ENCODE measurements around the gene POLR2E. TPM values are rescaled to one million over a fixed set of nuclear protein-coding genes. Genes with fewer than 3 reads are reported as not detected.
"Not testable (repeated sequence)": the region's sequence is repeated elsewhere in the genome, so short reads cannot be mapped to it uniquely, and the experiment has no call there.

The POLR2E gene
- 326 and 355 TPM in 2 replicates for total RNA-seq (2014; rRNA removed; shearing (Covaris generic))

DNA sequence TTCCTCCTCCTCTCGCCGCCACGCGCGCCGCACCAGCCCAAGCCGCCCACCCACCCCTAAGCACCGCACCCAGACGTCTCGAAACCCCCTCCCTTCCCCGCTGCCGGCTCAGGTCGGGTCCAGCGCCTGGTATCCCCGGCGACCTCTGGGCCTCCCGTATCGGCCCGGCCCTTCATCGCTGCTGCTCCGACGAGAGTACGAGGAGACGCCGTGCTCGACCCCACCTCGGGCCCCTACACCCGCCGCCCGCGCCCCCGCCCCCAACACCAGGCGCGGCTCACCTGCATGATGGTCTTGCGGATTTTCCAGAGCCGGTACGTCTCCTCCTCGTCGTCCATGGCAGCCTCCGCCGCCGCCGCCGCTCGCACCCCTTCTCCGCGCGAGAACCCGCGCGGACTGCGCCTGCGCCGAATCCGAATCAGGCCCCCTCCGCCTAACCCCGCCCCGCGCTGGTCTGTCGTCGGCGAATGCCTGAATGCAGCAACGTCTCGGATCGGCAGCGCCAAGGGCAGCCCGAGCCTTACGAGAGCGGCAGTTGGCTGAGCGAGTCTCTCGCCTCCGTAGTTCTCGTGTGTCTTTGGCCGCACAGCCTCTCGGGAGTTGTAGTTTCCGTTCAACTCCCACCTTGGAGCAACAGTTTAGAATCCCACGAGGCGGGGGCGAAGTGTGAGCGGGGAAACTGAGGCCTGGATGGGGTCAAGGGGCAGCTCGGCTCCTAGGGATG is at the start of gene POLR2E:
Gene POLR2E, minus strand, starts transcription at position 398 of the 724 bp plus-strand sequence. Its CDS starts 60 bp downstream, at position 338.
- in situ Hi-C loops (cut with HindIII; ENCODE audit: low sequenced_read_pairs) = no loop called here
- peak; percentile 99 for DNase-seq (ENCODE audit: low spot score)

DNA sequence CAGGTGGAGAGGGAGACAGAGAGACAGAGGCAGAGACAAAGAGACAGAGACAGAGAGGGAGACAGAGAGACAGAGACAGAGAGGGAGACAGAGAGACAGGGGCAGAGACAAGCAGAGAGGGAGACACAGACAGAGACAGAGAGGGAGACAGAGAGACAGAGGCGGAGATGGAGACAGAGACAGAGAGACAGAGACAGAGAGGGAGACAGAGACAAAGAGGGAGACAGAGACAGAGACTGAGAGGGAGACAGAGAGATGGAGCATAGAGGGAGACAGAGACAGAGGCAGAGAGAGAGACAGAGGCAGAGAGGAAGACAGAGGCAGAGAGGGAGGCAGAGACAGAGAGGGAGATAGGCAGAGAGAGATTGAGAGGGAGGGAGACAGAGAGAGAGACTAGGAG is 49.6 kb upstream of the POLR2E start:
- DNase-seq (ENCODE audit: low spot score) = no peak
- in situ Hi-C loops (cut with HindIII; ENCODE audit: low sequenced_read_pairs) = no loop called here

DNA sequence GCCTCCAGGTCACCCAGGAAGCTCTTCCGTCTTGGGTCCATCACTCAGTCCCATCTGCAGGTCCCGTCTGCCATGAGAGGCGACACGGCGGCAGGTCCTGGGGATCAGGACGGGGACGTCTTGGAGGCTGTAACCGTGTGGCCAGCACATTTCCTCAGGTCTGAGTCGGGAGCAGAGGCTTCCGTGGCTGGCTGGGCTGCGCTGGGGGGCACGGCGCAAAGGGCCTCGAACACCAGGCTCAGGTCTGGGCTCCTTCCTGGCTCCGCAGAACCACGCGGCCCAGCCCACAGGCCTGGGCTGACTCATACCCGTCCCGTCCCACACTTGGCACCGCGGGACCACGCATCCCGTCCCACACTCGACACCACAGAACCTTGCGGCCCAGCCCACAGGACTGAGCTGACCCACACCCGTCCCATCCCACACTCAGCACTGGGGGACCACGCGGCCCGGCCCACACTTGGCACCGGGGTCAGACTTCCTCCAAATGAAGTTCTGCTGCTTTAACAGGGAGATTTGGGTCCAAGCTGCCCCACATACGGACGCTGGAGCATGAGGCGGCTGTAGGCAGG is 48.7 kb upstream of the POLR2E start:
- in situ Hi-C loops (cut with HindIII; ENCODE audit: low sequenced_read_pairs) = no loop called here
- no peak for DNase-seq (ENCODE audit: low spot score)

DNA sequence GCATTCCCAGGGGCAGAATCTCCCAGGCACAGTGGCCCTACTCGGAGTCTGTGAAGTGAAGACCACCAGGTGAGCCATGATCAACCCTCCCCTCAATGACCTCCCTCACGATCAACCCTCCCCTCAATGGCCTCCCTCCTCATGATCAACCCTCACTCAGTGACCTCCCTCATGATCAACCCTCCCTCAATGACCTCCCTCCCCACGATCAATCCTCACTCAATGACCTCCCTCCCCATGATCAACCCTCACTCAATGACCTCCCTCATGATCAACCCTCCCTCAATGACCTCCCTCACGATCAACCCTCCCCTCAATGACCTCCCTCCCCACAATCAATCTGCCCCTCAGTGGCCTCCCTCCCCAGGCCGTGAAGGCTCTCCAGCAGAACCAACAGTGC is 46.8 kb upstream of the POLR2E start:
- DNase-seq (ENCODE audit: low spot score) = no peak
- in situ Hi-C loops (cut with HindIII; ENCODE audit: low sequenced_read_pairs) = no loop called here

DNA sequence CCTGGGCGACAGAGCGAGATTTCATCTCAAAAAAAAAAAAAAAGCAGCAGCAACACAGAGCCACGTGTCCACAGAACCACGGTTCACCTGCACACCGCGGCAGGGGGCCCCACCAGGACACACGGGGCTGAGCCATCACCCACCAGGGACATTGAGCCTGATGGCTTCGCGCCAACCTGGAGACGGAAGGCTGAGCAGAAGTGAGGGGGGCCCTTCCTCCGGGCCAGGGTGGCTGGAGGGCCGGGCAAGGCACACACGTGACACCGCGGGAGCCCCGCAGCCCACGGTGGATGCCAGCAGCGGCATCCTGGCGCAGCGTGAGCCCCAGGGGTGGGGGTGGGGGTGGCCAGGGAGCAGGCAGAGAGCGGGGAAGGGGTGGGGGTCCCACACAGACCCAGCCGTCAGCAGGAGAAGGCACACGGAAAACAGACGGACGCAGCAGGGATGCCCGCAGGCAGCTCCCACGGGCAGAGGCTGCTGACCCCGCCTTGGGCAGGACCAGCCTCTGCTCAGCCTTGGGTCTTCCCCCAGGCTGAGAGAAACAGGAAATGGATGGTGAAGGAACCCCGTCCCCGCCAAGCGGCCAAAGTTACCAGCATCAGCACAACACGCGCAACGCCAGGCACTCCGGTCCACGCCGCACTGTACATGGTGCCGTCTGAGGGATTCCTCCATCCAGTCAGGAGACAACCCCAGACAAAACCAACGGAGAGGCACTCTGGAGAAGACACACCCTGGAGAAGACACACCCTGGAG is 45.3 kb upstream of the POLR2E start:
- DNase-seq (ENCODE audit: low spot score) = no peak
- in situ Hi-C loops (cut with HindIII; ENCODE audit: low sequenced_read_pairs) = no loop called here

DNA sequence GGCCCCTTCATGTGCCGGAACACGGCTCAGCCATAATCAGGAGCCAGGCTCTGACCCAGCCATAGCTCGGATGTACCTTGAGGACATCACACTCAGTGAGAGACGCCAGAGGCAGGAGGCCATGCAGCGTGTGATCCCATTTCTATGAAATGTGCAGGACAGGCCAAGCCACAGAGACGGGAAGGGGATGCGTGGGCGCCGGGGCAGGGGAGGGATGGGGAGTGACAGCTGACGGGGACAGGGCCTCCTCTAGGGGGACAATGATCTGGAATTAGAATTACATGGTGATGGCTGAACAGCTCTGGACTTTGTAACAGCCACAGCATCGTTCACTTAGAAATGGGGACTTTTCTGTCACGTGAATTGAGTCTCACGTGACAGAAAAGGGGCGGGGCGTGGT is 44.0 kb upstream of the POLR2E start:
- in situ Hi-C loops (cut with HindIII; ENCODE audit: low sequenced_read_pairs) = no loop called here
- DNase-seq (ENCODE audit: low spot score) = no peak

DNA sequence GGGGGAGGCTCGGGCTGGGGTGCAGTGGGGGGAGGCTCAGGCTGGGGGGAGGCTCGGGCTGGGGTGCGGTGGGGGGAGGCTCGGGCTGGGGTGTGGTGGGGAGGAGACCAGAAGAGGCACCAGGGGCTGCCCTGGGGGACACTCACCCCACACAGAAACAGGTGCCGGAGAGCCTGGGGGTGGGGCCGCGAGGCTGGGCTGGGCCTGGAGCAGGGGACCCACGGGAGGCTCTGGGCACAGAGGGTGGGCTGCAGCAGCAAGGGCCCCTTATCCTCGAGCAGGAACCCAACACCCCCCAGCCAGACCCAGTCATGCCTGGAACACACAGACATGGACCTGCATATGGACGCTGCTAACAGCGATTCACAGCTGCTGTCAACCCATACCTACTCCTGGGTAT is 42.9 kb upstream of the POLR2E start:
- no peak for DNase-seq (ENCODE audit: low spot score)
- in situ Hi-C loops (cut with HindIII; ENCODE audit: low sequenced_read_pairs) = no loop called here

DNA sequence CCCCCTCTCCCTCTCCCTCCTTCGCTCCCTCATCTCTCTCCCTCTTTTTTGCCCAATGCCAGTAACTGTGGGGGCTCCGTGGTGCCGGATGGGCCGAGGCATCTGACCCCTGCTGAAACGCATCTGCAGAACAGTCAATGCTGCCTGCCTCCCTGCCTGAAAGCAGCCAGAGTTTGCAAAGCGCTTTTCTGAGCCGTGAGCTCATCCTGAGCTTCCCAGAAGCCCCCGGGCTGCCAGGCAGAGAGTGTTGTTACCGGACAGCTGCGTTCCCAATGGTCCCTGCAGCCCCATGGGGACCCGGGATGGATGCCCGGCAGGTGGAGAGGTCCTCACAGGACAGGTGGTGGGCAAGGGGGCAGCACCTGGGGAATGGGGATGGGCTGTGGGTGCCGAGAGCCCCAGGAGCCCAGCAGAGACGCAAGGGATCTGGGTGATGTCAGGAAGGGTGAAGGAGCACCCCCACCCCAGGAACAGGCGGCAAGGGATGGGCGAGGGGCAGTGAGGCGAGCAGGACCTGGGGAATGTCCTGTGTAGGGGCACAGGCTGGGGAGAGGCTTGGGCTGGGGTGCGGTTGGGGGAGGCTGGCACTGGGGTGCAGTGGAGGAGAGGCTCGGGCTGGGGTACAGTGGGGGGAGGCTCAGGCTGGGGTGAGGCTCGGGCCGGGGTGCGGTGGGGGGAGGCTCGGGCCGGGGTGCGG is 41.6 kb upstream of the POLR2E start:
- in situ Hi-C loops (cut with HindIII; ENCODE audit: low sequenced_read_pairs) = no loop called here
- no peak for DNase-seq (ENCODE audit: low spot score)

DNA sequence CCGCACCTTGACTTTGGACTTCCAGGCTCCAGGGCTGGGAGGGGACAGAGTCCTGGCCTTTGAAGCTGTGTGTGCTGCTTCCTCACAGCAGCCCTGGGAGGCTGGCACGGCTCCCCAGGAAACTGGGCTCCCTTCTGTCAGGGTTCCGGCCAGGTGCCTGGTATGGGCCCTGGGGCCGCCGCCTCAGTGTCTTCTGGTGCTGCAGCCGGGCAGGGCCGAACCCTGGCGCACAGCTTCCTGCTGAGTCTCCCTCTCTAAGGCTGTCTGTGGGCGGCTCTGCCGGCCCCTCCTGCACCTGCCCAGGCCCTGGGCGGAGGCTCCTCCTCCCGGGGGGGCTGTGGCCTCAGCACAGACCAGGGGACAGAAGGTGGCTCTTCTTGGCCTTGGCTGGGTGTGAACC is 41.0 kb upstream of the POLR2E start:
- in situ Hi-C loops (cut with HindIII; ENCODE audit: low sequenced_read_pairs) = no loop called here
- peak; percentile 21 for DNase-seq (ENCODE audit: low spot score)

DNA sequence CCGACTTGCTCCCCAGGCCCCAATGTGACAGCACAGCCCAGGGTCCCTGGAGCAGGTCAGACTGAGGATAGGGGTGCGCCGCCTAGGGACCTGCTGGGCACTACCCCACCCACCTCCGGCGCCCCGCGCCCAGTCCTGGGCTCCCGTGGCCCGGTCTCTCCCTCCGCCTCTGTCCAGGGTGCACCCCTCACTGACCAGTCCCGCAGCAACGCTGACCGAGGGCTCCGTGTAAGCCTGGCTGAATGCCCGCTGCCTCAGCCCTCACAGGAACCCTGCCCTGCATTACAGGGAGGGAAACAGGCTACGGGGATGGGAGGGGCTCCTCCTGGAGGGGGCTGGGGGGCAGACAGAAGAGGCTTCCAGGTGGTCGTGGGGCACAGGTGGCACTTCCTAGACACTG is 40.3 kb upstream of the POLR2E start:
- no peak for DNase-seq (ENCODE audit: low spot score)
- in situ Hi-C loops (cut with HindIII; ENCODE audit: low sequenced_read_pairs) = no loop called here

DNA sequence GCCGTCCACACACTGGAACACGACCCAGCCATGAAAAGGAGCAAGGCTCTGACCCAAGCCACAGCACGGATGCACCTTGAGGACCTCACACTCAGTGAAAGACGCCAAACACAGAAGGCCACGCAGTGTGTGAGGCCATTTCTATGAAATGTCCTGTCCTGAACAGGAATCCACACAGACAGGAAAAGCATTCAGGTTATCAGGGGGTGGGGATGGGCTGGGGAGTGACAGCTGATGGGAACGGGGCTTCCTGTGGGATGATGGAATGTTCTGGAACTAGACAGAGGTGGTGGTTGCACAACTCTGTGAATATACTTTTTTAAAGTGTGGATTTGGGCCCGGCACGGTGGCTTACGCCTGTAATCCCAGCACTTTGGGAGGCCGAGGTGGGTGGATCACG is 39.3 kb upstream of the POLR2E start:
- in situ Hi-C loops (cut with HindIII; ENCODE audit: low sequenced_read_pairs) = no loop called here
- DNase-seq (ENCODE audit: low spot score) = no peak

DNA sequence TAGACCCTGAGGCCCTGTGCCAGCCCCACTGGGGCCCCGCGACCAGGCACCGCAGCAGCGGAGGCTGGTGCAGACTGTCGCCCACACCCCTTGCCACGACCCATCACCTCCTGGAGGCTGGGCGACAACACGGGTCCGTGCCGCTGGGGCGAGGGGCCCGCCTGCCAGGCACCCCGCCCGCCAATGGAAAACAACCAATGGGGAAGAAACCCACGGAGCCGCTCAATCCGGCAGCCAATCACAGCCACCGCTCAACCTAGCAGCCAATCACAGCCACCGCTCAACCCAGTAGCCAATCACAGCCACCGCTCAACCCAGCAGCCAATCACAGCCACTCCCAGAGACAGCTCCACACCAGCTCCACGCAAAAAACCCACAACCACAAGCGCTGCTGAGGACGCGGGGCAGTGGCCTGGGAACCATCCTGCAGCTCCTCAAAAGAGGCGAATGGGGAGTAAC is 38.3 kb upstream of the POLR2E start:
- no peak for DNase-seq (ENCODE audit: low spot score)
- in situ Hi-C loops (cut with HindIII; ENCODE audit: low sequenced_read_pairs) = no loop called here

DNA sequence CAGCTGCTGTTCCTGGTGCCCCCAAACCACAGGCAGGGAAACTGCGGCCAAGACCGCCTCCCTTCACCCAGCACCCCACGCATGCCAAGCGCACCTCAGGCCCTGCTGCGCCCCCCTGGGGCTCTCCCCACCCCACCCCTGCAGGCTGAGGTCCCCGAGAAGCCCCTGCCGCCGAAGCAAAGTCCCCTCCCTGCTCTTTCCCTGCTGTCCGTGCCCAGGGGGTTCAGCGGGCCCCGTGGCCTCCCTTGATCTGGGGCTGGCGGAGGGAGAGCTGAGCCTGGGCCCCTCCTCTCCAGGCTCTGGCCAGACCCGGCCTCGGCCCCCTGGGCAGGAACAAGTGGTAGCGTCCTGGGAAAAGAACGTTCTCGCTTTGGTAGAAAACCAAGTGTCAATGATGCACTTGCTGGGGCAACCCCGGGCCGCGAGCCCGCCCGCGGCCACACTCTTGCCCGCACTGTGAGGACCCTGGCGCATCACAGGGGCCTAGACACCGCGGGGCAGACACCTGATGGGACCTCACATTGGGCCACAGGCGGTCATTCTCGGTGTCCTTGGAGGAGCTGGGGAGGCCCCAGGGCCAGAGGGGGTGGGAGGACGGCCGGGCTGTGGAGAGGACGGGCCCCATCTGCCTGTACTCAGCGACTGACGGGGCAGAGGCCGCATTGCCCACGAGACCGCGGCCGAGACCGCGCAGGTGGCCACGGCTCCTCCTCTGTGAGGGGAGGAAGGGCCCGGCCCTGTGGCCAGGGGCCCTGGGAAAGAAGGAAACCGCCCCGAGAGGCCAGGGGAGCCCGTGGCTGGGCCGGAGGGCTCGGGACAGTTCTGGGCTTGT is 37.6 kb upstream of the POLR2E start:
- DNase-seq (ENCODE audit: low spot score) = no peak
- in situ Hi-C loops (cut with HindIII; ENCODE audit: low sequenced_read_pairs) = no loop called here

DNA sequence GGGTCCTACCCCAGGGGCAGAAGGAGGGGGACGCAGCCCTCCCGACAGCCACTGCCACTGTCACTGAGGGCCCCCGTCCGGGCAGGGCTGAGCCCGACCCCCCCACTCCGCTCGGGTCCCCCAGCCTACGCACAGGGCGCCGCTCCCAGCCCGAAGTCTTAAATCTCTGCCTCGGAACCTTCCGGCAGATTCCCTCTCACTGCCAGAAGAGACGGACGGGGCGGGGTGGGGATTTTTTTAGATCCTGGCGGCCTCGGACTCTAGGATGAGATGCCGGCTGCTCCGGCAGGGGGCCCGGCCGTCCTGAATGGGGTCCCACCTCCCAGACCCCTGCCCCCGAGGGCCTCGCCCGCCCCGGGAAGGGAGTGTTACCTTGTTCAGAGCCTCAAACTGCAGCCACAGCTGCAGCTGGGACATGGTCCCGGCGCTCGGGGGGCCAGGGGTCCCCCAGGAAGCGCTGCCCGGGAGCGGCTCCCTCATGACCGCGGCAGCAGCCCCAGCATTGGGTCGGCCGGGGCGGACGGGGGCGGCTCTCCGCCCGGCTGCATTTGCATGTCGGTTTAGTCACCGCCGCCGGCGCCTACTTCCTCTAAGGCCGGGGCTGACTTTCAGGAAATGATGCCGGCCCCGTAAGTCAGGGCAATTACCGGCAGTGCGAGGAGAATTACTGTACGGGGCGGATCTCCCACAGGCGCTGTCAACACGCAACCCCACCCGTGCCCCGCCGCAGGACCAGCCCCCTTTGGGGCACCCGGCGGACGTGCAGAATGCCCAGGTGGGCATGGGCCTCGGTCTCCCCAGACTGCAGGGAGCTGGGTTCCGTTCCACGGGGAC is 36.8 kb upstream of the POLR2E start:
- DNase-seq (ENCODE audit: low spot score) = no peak
- in situ Hi-C loops (cut with HindIII; ENCODE audit: low sequenced_read_pairs) = no loop called here

DNA sequence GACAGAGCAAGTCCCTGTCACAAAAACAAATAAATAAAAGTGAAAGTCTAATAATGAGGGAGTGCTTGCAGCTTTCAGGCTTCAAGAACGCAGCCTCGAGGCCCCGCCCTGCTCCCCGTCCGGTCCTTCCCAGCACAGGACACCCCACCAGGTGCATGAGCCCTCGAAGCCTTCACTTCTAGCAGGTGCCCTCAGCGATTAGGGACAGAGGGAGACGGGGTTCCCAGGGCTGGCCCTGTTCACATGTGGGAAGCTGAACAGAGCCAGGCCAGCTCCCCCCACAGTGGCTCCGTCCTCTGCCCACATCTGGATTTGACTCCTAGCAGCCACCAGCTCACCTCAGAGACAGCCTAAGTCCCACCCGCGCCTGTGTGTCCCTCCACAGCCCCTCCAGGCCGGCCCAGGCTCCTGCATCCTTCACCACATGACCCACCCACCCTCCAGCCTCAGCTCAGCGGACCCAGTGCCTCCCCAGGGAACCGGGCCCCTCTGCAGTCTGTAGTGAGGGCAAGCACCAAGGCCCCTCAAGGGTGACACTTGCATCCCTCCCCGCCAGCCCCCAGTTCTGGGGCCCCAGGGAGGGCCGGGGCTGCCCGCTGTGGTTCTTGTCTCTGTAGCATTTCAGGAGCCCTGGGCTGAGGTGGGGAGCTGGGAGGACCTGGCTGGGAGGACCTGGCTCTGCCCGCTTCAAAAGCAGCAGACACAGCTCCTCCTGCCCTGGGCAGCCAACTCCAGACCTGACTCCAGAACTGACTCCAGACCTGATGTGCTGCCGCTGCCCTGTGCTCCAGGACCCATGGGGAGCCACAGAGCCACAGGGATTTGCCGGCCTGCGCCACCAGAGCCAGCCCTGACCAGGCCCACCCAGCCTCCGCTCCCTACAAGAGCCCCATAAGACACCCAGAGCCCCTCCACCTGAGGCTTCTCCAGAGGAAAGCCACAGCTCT is 35.9 kb upstream of the POLR2E start:
- in situ Hi-C loops (cut with HindIII; ENCODE audit: low sequenced_read_pairs) = no loop called here
- DNase-seq (ENCODE audit: low spot score) = no peak

DNA sequence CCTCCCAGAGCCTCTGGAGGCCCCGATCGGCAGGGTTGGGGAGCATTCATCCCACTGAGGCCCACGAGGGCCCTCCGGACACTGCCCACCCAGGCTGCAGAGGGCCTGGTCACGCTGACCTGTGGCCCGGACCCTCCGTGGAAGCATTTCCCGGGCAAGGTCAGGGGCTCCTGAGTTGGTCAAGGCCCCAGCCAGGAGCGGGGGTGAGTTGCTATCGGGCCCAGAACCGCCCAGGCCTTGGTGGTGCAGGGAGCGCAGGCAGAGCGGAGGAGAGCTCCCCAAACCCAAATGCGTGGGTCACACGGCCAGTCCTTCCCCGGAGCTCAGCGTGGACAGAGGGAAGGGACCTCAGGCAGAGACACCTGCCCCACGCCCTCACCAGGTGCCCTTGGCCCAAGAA is 34.4 kb upstream of the POLR2E start:
- in situ Hi-C loops (cut with HindIII; ENCODE audit: low sequenced_read_pairs) = no loop called here
- no peak for DNase-seq (ENCODE audit: low spot score)

DNA sequence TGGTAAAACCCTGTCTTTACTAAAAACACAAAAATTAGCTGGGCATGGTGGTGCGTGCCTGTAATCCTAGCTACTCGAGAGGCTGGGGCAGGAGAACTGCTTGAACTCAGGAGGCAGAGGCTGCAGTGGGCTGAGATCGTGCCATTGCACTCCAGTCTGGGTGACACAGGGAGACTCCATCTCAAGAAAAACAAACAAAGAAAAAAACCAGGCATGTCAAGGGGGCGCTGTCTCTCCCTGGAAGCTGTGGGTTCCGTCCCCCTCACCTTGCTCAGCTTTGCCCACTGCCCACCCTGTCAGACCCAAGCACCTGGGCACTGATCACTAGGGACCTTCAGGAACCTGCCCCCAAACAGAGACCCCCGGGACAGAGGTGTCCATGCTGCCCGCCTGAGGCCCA is 33.9 kb upstream of the POLR2E start:
- DNase-seq (ENCODE audit: low spot score); in situ Hi-C loops (cut with HindIII; ENCODE audit: low sequenced_read_pairs): not testable (repeated sequence)

Measured in G401 (cell line).